ENCODE data around the gene HUWE1. TPM values are rescaled to one million over a fixed set of nuclear protein-coding genes. Genes with fewer than 3 reads are reported as not detected.

The HUWE1 gene
- total and polyA plus RNA-seq, 2 experiments from 2014 or later, result 61.2 to 225 TPM

GRCh38 chrX:53584891-53585290 is 101.6 kb downstream of the HUWE1 start:
- Histone ChIP-seq H3K27me3 (ENCODE audit: insufficient read depth) (no peaks in the 10 kb centered on the region), H3K36me3 (ENCODE audit: insufficient read depth) (peaks cover 80% of the 10 kb centered on the region), H3F3A (replicated peaks; ENCODE audit: low read depth) (no peaks in the 10 kb centered on the region), H3K4me1 (ENCODE audit: insufficient read depth) (no peaks in the 10 kb centered on the region), H3K27ac (ENCODE audit: low read depth) (no peak overlapping the region), H3K4me2 (no peak overlapping the region), H3K79me2 (replicated peaks; ENCODE audit: insufficient read depth) (0 out of 2 replicates have a peak, but pooled peaks cover 3% of the 10 kb centered on the region), H3K4me3 (no peak overlapping the region), H2AFZ (no peak overlapping the region), H3K9me2 (ENCODE audit: insufficient read depth) (no peaks in the 10 kb centered on the region), H4K20me1 (replicated peaks; ENCODE audit: insufficient read depth) (no peaks in the 10 kb centered on the region)
- no peak for DNase-seq (ENCODE audit: low spot score)
- H3K36me3 Mint-ChIP-seq (ENCODE audit: low read depth), result peaks cover 98% of the 10 kb centered on the region
- TF ChIP-seq ZNF462 (CRISPR knock-in tag; IDR thresholded peaks at IDR 0.05) (no peak), EZH2phosphoT487 (IDR thresholded peaks at IDR 0.05; ENCODE audit: unreplicated experiment) (no peak), ZNF114 (CRISPR knock-in tag; IDR thresholded peaks at IDR 0.05) (no peak), JUNB (IDR thresholded peaks at IDR 0.05; ENCODE audit: unreplicated experiment) (no peak), EZH2 (IDR thresholded peaks at IDR 0.05; ENCODE audit: low read depth, unreplicated experiment) (no peak), NANOG (IDR thresholded peaks at IDR 0.05; ENCODE audit: borderline replicate concordance) (no peak), ZNF331 (CRISPR knock-in tag; IDR thresholded peaks at IDR 0.05; ENCODE audit: low read depth) (no peak), CTCF (conservative IDR thresholded peaks at IDR 0.05; ENCODE audit: low read depth in 2 of 2) (no peak), STAT1 (IDR thresholded peaks at IDR 0.05; ENCODE audit: unreplicated experiment) (no peak), REST (IDR thresholded peaks at IDR 0.05; ENCODE audit: unreplicated experiment) (no peak), ETS1 (IDR thresholded peaks at IDR 0.05) (no peak), POLR2AphosphoS5 (IDR thresholded peaks at IDR 0.05; ENCODE audit: low read depth) (no peak), CREB1 (CRISPR knock-in tag; IDR thresholded peaks at IDR 0.05; ENCODE audit: low read depth) (no peak)
- H3K9me3 Mint-ChIP-seq, result no peaks in the 10 kb centered on the region; the same call in 2 of the 3 replicates
- H3K4me1 Mint-ChIP-seq, result no peaks in the 10 kb centered on the region
- ATAC-seq, result no peak
- peaks cover 2% of the 10 kb centered on the region for H3K27me3 Mint-ChIP-seq (ENCODE audit: insufficient read depth, low read depth, poor library complexity)
- H3K27ac Mint-ChIP-seq, result no peak overlapping the region
- no peak overlapping the region for H3K4me3 Mint-ChIP-seq

Data from GM23338 (cell line).